GM18507 (cell line): ENCODE measurements around the gene TKTL1.

ENCODE experiments used
- DNase-seq: peaks from one replicate; pipeline ENCODE4 v3.0.0; 2011; ENCODE audit warnings: low read depth; ENCODE audit not compliant: insufficient read length; ENCODE audit errors: extremely low spot score
- FAIRE-seq: peaks from 2 replicates; lab custom pipeline; 2011; peaks lifted over from hg19 to GRCh38; lab: Jason Lieb, UNC

The TKTL1 gene

GRCh38 chrX:154356596-154356995, 61.0 kb downstream of the TKTL1 start:
- no peak for FAIRE-seq
- no peak for DNase-seq

- no peak for FAIRE-seq
- DNase-seq: no peak
Measured at GRCh38 chrX:154357205-154357604, 61.6 kb downstream of the TKTL1 start.

- DNase-seq: no peak
- no peak for FAIRE-seq
Measured at GRCh38 chrX:154358011-154358410, 62.4 kb downstream of the TKTL1 start.

- FAIRE-seq: no peak
- no peak for DNase-seq
Measured at GRCh38 chrX:154358829-154359228, 63.2 kb downstream of the TKTL1 start.

GRCh38 chrX:154359362-154360154, 64.0 kb downstream of the TKTL1 start:
- DNase-seq: no peak
- no peak for FAIRE-seq

- FAIRE-seq: no peak
- no peak for DNase-seq
Measured at GRCh38 chrX:154360155-154360713, 64.6 kb downstream of the TKTL1 start.

- no peak for FAIRE-seq
Measured at GRCh38 chrX:154362085-154362742, 66.6 kb downstream of the TKTL1 start.

GRCh38 chrX:154363706-154364439, 68.3 kb downstream of the TKTL1 start:
- DNase-seq: no peak
- no peak for FAIRE-seq

More at GRCh38 chrX:154362085-154362742, 66.6 kb downstream of the TKTL1 start:
- DNase-seq: no peak

- DNase-seq: no peak
- no peak for FAIRE-seq
Measured at GRCh38 chrX:154365052-154365600, 69.5 kb downstream of the TKTL1 start.

GRCh38 chrX:154365997-154366665, 70.5 kb downstream of the TKTL1 start:
- FAIRE-seq (no peak), DNase-seq (no peak)

GRCh38 chrX:154366666-154367055, 71.1 kb downstream of the TKTL1 start:
- no peak for DNase-seq

GRCh38 chrX:154367474-154368308, 72.1 kb downstream of the TKTL1 start:
- no peak for FAIRE-seq
- no peak for DNase-seq

More at GRCh38 chrX:154366666-154367055, 71.1 kb downstream of the TKTL1 start:
- FAIRE-seq: no peak

GRCh38 chrX:154368630-154369448, 73.2 kb downstream of the TKTL1 start:
- DNase-seq: no peak
- FAIRE-seq: peak; percentile 88

- FAIRE-seq: peak; percentile 81
- no peak for DNase-seq
Measured at GRCh38 chrX:154369449-154370299, 74.1 kb downstream of the TKTL1 start.

GRCh38 chrX:154370300-154371016, 74.9 kb downstream of the TKTL1 start:
- DNase-seq (no peak), FAIRE-seq (no peak)
